WTC11 (cell line): ENCODE results near the gene TOE1. TPM values are rescaled to one million over a fixed set of nuclear protein-coding genes. Genes with fewer than 3 reads are reported as not detected.

Experiments
- ATAC-seq: fragments of 200-7000 bp; cut with Tn5 transposase; 2 replicates; pipeline ENCODE4 v1.10.0; 2021; ENCODE audit warnings: mild to moderate bottlenecking, moderate library complexity
- CTCF ChIA-PET: fragments of 300-600 bp; sonication (Branson Sonifier 250); formaldehyde crosslinking; loops from one replicate; lab custom pipeline; 2021; ENCODE audit warnings: antibody characterized with exemption; lab: Charles Lee
- POLR2A ChIA-PET: fragments of 350-600 bp; sonication (Branson Sonifier 250); formaldehyde crosslinking; loops from one replicate; lab custom pipeline; 2021; ENCODE audit warnings: antibody characterized with exemption; lab: Charles Lee
- DNase-seq: peaks from one replicate; pipeline ENCODE4 v3.0.0; 2021; ENCODE audit warnings: low spot score
- H3K27ac Mint-ChIP-seq: 2 replicates; pipeline ENCODE4 v1.8.0; 2021; ENCODE audit warnings: mixed read lengths
- H3K27me3 Mint-ChIP-seq: 2 replicates; pipeline ENCODE4 v1.8.0; 2021; ENCODE audit warnings: low read depth, mild to moderate bottlenecking, moderate library complexity, mixed read lengths
- H3K36me3 Mint-ChIP-seq: 2 replicates; pipeline ENCODE4 v1.8.0; 2021; ENCODE audit warnings: mixed read lengths
- H3K4me1 Mint-ChIP-seq: 2 replicates; pipeline ENCODE4 v1.8.0; 2022; ENCODE audit warnings: mixed read lengths
- H3K4me3 Mint-ChIP-seq: 2 replicates; pipeline ENCODE4 v1.8.0; 2021; ENCODE audit warnings: mild to moderate bottlenecking, moderate library complexity, mixed read lengths
- H3K9me3 Mint-ChIP-seq: 2 replicates; pipeline ENCODE4 v1.8.0; 2021; ENCODE audit warnings: mixed read lengths
- AR ChIP-seq: fragments of 250-450 bp; sonication (Bioruptor Pico); IDR thresholded peaks from 2 replicates; pipeline ENCODE4 v1.9.0; 2021; ENCODE audit warnings: mild to moderate bottlenecking
- ATF1 ChIP-seq: sonication (generic); formaldehyde crosslinking; IDR thresholded peaks from 2 replicates; pipeline ENCODE4 v1.8.1; 2023; ENCODE audit warnings: mild to moderate bottlenecking, moderate library complexity, missing genetic modification reagents
- ATF6 ChIP-seq: sonication (generic); formaldehyde crosslinking; IDR thresholded peaks from 2 replicates; pipeline ENCODE4 v1.8.1; 2023; ENCODE audit warnings: mild to moderate bottlenecking, missing genetic modification reagents
- CREM ChIP-seq: sonication (generic); formaldehyde crosslinking; IDR thresholded peaks from 2 replicates; pipeline ENCODE4 v1.8.1; 2022; ENCODE audit warnings: mild to moderate bottlenecking, missing genetic modification reagents, moderate library complexity
- FOXP1 ChIP-seq: sonication (generic); formaldehyde crosslinking; IDR thresholded peaks from 2 replicates; pipeline ENCODE4 v1.8.0; 2022; ENCODE audit warnings: missing genetic modification reagents, mild to moderate bottlenecking, moderate library complexity, borderline replicate concordance
- JAZF1 ChIP-seq: fragments of 250-450 bp; sonication (Bioruptor Pico); IDR thresholded peaks from 2 replicates; pipeline ENCODE4 v1.9.0; 2021; ENCODE audit warnings: moderate library complexity, mild to moderate bottlenecking, inconsistent platforms
- NR2C2 ChIP-seq: sonication (generic); formaldehyde crosslinking; IDR thresholded peaks from 2 replicates; pipeline ENCODE4 v1.8.0; 2022; ENCODE audit warnings: mild to moderate bottlenecking, missing genetic modification reagents
- SMAD3 ChIP-seq: sonication (generic); formaldehyde crosslinking; IDR thresholded peaks from 2 replicates; pipeline ENCODE4 v1.8.0; 2022; ENCODE audit warnings: missing genetic modification reagents, mild to moderate bottlenecking, borderline replicate concordance
- TCF7 ChIP-seq: sonication (generic); formaldehyde crosslinking; IDR thresholded peaks from 2 replicates; pipeline ENCODE4 v1.8.0; 2022; ENCODE audit warnings: mild to moderate bottlenecking, low read depth, missing genetic modification reagents, moderate library complexity
- USF2 ChIP-seq: sonication (generic); formaldehyde crosslinking; IDR thresholded peaks from 2 replicates; pipeline ENCODE4 v1.8.1; 2023; ENCODE audit warnings: mild to moderate bottlenecking, missing genetic modification reagents, moderate library complexity
- total RNA-seq: library from RNA; stranded (reverse); gene quantifications from 3 replicates; pipeline ENCODE4 v1.2.3, GENCODE V29; 2021
- TF ChIP-seq, protein P1 (sequence below): sonication (generic); formaldehyde crosslinking; IDR thresholded peaks from 2 replicates; pipeline ENCODE4 v1.8.1; 2023; ENCODE audit warnings: mild to moderate bottlenecking, missing genetic modification reagents, borderline replicate concordance
- TF ChIP-seq, protein P2 (sequence below): sonication (generic); formaldehyde crosslinking; conservative IDR thresholded peaks from 2 replicates; pipeline ENCODE4 v1.8.1; 2023; ENCODE audit warnings: mild to moderate bottlenecking, low read depth, missing genetic modification reagents, moderate library complexity
- TF ChIP-seq, protein P3 (sequence below): fragments of 200-600 bp; IDR thresholded peaks from 2 replicates; pipeline ENCODE4 v1.8.0; 2022; ENCODE audit warnings: antibody characterized with exemption

TOE1 gene
- total RNA-seq, 1 experiment from 2014 or later = 7.4 TPM

DNA sequence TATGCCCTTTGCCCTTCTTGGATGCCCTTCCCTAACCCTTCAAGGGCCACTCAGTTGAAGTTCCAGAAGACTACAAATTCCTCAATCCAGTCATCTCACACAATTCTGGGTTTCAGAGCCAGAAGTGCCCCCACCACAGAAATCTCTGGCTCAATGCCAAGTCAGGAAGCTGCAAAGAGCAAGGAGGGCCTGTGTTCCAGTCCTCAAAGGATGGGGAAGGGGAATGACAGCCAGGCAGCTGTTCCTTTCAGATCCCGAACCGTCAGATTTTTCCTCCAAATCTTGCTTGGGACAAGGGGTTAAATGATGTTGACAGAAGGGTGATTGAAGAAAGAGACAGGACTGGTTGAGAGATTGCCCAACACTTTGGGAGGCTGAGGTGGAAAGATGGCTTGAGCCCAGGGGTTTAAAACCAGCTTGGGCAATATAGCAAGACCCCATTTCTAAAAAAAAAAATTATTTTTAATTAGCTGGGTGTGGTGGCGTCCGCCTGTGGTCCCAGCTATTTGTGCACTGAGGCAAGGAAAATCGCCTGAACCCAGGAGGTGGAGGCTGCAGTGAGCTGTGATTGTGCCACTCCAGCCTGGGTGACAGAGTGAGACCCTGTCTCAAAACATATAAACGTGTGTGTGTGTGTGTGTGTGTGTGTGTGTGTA lies 14.0 kb upstream of the TOE1 start (continued):
- TF ChIP-seq FOXP1 (CRISPR knock-in tag) (no peak), CREM (CRISPR knock-in tag) (no peak)
- TF ChIP-seq, protein P1, sequence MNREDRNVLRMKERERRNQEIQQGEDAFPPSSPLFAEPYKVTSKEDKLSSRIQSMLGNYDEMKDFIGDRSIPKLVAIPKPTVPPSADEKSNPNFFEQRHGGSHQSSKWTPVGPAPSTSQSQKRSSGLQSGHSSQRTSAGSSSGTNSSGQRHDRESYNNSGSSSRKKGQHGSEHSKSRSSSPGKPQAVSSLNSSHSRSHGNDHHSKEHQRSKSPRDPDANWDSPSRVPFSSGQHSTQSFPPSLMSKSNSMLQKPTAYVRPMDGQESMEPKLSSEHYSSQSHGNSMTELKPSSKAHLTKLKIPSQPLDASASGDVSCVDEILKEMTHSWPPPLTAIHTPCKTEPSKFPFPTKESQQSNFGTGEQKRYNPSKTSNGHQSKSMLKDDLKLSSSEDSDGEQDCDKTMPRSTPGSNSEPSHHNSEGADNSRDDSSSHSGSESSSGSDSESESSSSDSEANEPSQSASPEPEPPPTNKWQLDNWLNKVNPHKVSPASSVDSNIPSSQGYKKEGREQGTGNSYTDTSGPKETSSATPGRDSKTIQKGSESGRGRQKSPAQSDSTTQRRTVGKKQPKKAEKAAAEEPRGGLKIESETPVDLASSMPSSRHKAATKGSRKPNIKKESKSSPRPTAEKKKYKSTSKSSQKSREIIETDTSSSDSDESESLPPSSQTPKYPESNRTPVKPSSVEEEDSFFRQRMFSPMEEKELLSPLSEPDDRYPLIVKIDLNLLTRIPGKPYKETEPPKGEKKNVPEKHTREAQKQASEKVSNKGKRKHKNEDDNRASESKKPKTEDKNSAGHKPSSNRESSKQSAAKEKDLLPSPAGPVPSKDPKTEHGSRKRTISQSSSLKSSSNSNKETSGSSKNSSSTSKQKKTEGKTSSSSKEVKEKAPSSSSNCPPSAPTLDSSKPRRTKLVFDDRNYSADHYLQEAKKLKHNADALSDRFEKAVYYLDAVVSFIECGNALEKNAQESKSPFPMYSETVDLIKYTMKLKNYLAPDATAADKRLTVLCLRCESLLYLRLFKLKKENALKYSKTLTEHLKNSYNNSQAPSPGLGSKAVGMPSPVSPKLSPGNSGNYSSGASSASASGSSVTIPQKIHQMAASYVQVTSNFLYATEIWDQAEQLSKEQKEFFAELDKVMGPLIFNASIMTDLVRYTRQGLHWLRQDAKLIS = no peak
- TF ChIP-seq, protein P2, sequence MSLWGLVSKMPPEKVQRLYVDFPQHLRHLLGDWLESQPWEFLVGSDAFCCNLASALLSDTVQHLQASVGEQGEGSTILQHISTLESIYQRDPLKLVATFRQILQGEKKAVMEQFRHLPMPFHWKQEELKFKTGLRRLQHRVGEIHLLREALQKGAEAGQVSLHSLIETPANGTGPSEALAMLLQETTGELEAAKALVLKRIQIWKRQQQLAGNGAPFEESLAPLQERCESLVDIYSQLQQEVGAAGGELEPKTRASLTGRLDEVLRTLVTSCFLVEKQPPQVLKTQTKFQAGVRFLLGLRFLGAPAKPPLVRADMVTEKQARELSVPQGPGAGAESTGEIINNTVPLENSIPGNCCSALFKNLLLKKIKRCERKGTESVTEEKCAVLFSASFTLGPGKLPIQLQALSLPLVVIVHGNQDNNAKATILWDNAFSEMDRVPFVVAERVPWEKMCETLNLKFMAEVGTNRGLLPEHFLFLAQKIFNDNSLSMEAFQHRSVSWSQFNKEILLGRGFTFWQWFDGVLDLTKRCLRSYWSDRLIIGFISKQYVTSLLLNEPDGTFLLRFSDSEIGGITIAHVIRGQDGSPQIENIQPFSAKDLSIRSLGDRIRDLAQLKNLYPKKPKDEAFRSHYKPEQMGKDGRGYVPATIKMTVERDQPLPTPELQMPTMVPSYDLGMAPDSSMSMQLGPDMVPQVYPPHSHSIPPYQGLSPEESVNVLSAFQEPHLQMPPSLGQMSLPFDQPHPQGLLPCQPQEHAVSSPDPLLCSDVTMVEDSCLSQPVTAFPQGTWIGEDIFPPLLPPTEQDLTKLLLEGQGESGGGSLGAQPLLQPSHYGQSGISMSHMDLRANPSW (CRISPR knock-in tag) = no peak
- TF ChIP-seq, protein P3, sequence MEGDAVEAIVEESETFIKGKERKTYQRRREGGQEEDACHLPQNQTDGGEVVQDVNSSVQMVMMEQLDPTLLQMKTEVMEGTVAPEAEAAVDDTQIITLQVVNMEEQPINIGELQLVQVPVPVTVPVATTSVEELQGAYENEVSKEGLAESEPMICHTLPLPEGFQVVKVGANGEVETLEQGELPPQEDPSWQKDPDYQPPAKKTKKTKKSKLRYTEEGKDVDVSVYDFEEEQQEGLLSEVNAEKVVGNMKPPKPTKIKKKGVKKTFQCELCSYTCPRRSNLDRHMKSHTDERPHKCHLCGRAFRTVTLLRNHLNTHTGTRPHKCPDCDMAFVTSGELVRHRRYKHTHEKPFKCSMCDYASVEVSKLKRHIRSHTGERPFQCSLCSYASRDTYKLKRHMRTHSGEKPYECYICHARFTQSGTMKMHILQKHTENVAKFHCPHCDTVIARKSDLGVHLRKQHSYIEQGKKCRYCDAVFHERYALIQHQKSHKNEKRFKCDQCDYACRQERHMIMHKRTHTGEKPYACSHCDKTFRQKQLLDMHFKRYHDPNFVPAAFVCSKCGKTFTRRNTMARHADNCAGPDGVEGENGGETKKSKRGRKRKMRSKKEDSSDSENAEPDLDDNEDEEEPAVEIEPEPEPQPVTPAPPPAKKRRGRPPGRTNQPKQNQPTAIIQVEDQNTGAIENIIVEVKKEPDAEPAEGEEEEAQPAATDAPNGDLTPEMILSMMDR = no peak
- TF ChIP-seq, all 79 proteins: peak for 0

- peak; percentile 83 for ATAC-seq
- CTCF ChIA-PET = interaction anchor here (0.5 to 4.4 kb wide), 7 partner anchors 13 to 409 kb away, joined by 3 to 32 read pairs (median 7); partner anchors contain the start of genes MUTYH, TOE1 and UROD
- Mint-ChIP-seq H3K27ac (peak within 1 kb of the TSS; percentile 79), H3K4me1 (peaks cover 46% of the 10 kb centered on the region), H3K9me3 (peaks cover 9% of the 10 kb centered on the region), H3K4me3 (peak within 1 kb of the TSS; percentile 70), H3K27me3 (no peaks in the 10 kb centered on the region; the same call in 1 of the 2 replicates), H3K36me3 (peaks cover 23% of the 10 kb centered on the region)
- DNase-seq = peak; percentile 86
- POLR2A ChIA-PET = interaction anchor here (0.6 to 4.4 kb wide), 11 partner anchors 8 to 316 kb away, joined by 3 to 54 read pairs (median 5); partner anchors contain the start of genes CCDC163, HECTD3, MMACHC and MUTYH
- TF ChIP-seq AR (CRISPR knock-in tag) (no peak), SMAD3 (CRISPR knock-in tag) (peak; percentile 87; the same call in 1 of the 2 replicates), ATF1 (CRISPR knock-in tag) (peak; percentile 54; the same call in 1 of the 2 replicates), USF2 (CRISPR knock-in tag) (peak; percentile 55; the same call in 1 of the 2 replicates), NR2C2 (CRISPR knock-in tag) (no peak), TCF7 (CRISPR knock-in tag) (no peak), JAZF1 (CRISPR knock-in tag) (no peak), ATF6 (CRISPR knock-in tag) (no peak)
- TF ChIP-seq, protein P2 (CRISPR knock-in tag) = no peak
Measured at GRCh38 chr1:45326627-45327623, 13.0 kb upstream of the TOE1 start, which contains the start of gene HPDL. HPDL (plus strand) TSS chr1:45326895; CDS start chr1:45327149, 254 bp downstream.
